HG03103 (cell line): ENCODE data around the gene PTPRD.

ENCODE experiments used
- ATAC-seq: cut with Tn5 transposase; IDR thresholded peaks from one replicate; pipeline ENCODE4 v1.9.1; 2021; ENCODE audit warnings: low read depth; ENCODE audit not compliant: unreplicated experiment

The PTPRD gene

DNA sequence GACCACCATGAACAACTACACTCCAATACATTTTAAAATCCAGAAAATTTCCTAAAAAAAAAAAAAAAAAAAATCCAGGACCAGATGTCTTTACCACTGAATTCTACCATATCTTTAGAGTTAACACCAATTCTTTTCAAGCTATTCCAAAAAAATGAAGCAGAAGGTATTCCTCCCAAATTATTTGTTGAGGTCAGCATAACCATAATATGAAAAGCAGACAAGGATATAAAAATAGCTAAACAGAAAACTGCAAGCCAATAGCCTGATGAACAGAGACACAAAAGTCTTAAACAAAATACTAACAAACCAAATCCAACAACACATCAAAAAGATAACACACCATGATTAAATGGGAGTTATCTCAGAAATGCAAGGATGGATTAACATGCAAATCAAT, 695.4 kb downstream of the PTPRD start:
- ATAC-seq: no peak

GRCh38 chr9:9914174-9914573, 698.6 kb downstream of the PTPRD start:
- no peak for ATAC-seq

GRCh38 chr9:9913276-9913832, 699.4 kb downstream of the PTPRD start:
- ATAC-seq: no peak

DNA sequence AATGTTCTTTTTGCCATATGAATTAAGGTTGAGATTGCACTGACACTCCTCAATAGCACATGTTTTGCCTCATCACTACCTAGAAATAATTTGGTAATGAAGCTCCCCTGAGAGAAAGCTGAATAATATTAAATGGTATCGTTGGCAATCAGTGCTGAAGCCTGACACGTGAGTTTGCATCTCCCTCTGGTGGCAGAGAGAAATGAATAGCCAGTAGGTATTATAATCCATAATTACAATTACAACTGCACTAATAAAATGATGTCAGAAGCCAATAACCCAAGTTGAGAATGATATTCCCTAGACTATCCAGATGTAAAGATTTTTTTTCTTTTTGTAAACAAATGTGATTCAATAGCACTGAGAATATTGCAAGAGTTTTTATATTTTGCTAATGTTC, 700.3 kb downstream of the PTPRD start:
- no peak for ATAC-seq

DNA sequence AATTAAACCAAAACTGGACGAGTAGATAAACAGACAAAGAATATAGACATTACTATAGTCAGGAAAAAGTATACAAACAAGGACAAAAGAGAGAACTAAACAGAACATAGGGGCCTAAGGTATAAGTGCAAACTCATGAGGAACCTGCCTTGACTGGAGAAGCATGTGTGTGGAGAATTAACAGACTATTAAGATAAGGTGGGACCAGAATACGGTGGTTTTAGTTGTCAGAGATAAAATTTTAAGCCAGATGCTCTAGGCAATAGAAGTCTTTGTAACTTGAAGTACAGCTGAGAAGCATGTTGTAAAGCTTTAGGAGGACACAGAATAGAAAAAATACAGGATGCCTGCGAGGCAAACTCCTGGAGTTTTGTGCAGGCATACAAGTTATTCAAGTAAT, 707.1 kb downstream of the PTPRD start:
- ATAC-seq: no peak

- ATAC-seq: no peak
These were observed 708.8 kb downstream of the PTPRD start for GRCh38 chr9:9904041-9904440.

- ATAC-seq: no peak
These were observed 711.2 kb downstream of the PTPRD start for GRCh38 chr9:9901624-9902023.

DNA sequence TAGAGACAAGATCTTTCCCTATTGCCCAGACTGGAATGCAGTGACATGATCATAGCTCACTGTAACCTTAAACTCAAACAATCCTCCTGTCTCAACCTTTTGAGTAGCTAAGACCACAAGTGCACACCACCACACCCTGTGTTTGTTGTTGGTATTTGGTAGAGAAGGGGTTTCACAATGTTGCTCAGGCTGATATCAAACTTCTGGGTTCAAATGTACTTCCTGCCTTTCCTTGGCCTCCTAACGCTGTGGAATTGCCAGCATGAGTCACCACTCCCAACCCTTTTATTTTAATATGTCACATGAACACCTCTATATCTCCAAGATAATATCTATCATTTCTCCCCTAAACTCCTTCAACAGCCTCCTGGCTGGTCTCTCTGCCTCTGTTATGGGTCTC, 719.0 kb downstream of the PTPRD start:
- ATAC-seq: no peak

DNA sequence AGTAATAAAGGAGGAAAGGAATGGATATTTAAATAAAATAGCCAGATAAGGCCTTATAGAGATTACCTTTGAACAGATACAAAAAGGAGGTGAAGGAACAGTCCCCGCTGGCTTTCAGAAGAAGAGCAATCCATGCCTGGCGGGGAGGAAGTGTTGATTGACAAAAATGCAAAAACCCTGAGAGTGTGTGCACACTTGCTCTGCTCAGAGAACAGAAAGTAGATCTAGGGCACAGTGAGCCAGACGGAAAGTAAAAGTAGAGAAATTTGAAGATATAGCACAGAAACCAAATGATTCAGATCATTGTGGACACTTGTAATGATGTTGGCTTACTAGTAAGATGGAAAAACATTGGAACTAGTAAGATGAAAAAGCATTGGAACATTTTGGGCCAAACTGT, 720.6 kb downstream of the PTPRD start:
- ATAC-seq: no peak

- ATAC-seq: no peak
These were observed 731.1 kb downstream of the PTPRD start for GRCh38 chr9:9881692-9882091.

GRCh38 chr9:9874270-9874669, 738.5 kb downstream of the PTPRD start:
- ATAC-seq: no peak

DNA sequence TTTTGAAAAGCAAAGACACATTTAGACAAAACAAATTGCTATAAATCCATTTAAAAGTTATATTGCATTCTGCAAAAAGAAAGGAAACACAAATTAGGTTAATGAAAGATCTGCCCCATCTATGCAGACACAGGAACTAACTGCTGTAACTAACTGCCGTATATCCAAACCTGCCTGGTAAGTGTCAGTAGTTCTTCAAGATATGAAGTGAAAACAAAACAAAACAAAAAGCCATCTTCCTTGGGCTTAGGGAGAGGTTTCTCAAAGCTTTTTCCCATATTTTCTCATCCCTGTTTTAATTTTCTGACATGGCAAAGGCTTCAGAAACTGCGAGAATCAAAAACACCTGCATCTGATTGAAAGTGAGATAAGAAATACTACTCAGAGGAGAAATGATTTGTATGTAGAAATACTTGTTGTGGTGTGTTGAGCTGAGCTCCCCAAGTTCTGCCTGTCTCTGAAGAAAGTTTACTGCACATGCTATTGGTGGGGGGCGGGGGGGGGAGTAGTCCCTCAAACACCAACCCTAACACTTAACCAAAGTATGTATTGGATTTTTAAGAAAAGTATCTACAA, 750.5 kb downstream of the PTPRD start:
- ATAC-seq: no peak

- ATAC-seq: no peak
These were observed 757.4 kb downstream of the PTPRD start for GRCh38 chr9:9855177-9856078.

GRCh38 chr9:9847750-9848149, 765.1 kb downstream of the PTPRD start:
- ATAC-seq: no peak

DNA sequence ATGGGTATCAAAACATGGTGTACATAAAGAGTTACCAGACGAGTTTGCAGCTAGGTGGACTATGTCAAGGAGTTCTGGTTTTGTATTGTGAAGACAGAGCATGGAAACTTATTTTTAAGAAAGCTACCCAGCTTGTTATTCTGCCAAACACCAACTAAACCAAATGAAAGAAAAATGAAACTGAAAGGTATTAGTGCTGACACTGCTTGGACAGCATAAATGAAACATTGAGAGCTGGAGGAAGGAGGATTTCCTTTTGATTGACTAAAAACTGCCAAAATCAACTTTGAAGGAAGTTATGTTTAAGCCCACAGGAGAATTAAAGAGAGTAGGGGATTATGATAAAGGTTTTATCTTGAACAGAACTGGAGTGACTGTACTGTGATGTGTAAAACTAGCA, 766.2 kb downstream of the PTPRD start:
- ATAC-seq: peak; percentile 54

- no peak for ATAC-seq
These were observed 792.4 kb downstream of the PTPRD start for GRCh38 chr9:9820436-9820835.

GRCh38 chr9:9819886-9820285, 792.9 kb downstream of the PTPRD start:
- ATAC-seq: no peak

DNA sequence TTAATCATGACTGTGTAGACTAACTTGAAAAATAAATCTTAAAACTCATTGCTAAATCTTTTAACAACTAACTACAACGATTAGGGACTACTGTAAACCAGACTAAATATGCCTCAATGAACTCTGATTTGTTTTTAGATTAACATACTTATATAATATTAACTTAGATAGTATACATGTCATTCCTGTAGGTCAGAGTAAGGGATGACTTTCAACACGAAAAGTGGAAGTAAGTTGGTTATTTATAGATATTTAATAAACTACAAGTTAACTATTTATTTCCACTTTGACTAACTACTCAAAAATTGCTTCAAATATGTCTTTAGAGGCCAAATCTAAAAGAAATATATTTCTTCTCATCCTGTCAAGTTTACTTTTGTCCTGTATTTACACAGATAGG, 795.6 kb downstream of the PTPRD start:
- ATAC-seq: no peak

GRCh38 chr9:9804109-9804508, 808.7 kb downstream of the PTPRD start:
- no peak for ATAC-seq

- ATAC-seq: no peak
These were observed 813.5 kb downstream of the PTPRD start for GRCh38 chr9:9799287-9799686.

- ATAC-seq: no peak
These were observed 820.5 kb downstream of the PTPRD start for GRCh38 chr9:9792144-9792857.
